K562 (cell line): ENCODE results near the gene MAGEB1. TPM values are rescaled to one million over a fixed set of nuclear protein-coding genes. Genes with fewer than 3 reads are reported as not detected.

Experiments
- ATF3 ChIP-seq, 2 experiments: fragments of 450-650 bp in 1 of 2; sonication (generic) in 1 of 2; formaldehyde crosslinking in 1 of 2; IDR thresholded peaks in 1 of 2; conservative IDR thresholded peaks in 1 of 2; 2 replicates each; pipeline versions ENCODE4 v1.6.1 to v1.8.1; 2016 to 2023; ENCODE audit warnings: mild to moderate bottlenecking in 2 of 2, moderate library complexity in 2 of 2, inconsistent platforms in 1 of 2, missing genetic modification reagents in 1 of 2
- BRD4 ChIP-seq: fragments of 200-600 bp; sonication (generic); IDR thresholded peaks from 2 replicates; pipeline ENCODE4 v1.6.1; 2017; ENCODE audit warnings: inconsistent platforms
- C11orf30 ChIP-seq: fragments of 450-650 bp; IDR thresholded peaks from 2 replicates; pipeline ENCODE4 v1.6.1; 2016; ENCODE audit warnings: low read depth, mild to moderate bottlenecking
- CTBP1 ChIP-seq: fragments of 450-650 bp; IDR thresholded peaks from 2 replicates; pipeline ENCODE4 v1.6.1; 2016; ENCODE audit warnings: borderline replicate concordance
- EP400 ChIP-seq: fragments of 450-650 bp; IDR thresholded peaks from 2 replicates; pipeline ENCODE4 v1.6.1; 2017; ENCODE audit warnings: antibody characterized with exemption, mild to moderate bottlenecking, moderate library complexity
- HDAC3 ChIP-seq: fragments of 450-650 bp; IDR thresholded peaks from 2 replicates; pipeline ENCODE4 v1.6.1; 2018; ENCODE audit warnings: borderline replicate concordance, mild to moderate bottlenecking, moderate library complexity; ENCODE audit not compliant: partially characterized antibody
- LARP7 ChIP-seq: fragments of 450-650 bp; IDR thresholded peaks from 2 replicates; pipeline ENCODE4 v1.6.1; 2016
- LCOR ChIP-seq: sonication (generic); formaldehyde crosslinking; IDR thresholded peaks from 2 replicates; pipeline ENCODE4 v1.8.0; 2022; ENCODE audit warnings: mild to moderate bottlenecking, missing genetic modification reagents
- LEF1 ChIP-seq: fragments of 450-650 bp; IDR thresholded peaks from 2 replicates; pipeline ENCODE4 v1.6.1; 2016; ENCODE audit warnings: mild to moderate bottlenecking
- MAFF ChIP-seq: IDR thresholded peaks from 2 replicates; pipeline ENCODE4 v1.6.1; 2012; ENCODE audit warnings: low read length, improper control_type of control experiment
- MNT ChIP-seq, 2 experiments: fragments of 450-650 bp; conservative IDR thresholded peaks; 2 replicates each; pipeline ENCODE4 v1.6.1; 2017; ENCODE audit warnings: mild to moderate bottlenecking in 2 of 2, moderate library complexity in 2 of 2
- MXI1 ChIP-seq: IDR thresholded peaks from 2 replicates; pipeline ENCODE4 v1.6.1; 2011; ENCODE audit warnings: low read depth, mild to moderate bottlenecking, improper control_type of control experiment, low read length
- RCOR1 ChIP-seq, 2 experiments: IDR thresholded peaks; 2 replicates each; pipeline ENCODE4 v1.6.1; 2012; ENCODE audit warnings: low read depth in 2 of 2, low read length in 2 of 2, borderline replicate concordance in 1 of 2, improper control_type of control experiment in 1 of 2
- RFX7 ChIP-seq: fragments of 250-450 bp; sonication (Bioruptor Pico); IDR thresholded peaks from 2 replicates; pipeline ENCODE4 v1.5.1; 2021; ENCODE audit warnings: mild to moderate bottlenecking
- TAF9B ChIP-seq: fragments of 450-650 bp; IDR thresholded peaks from 2 replicates; pipeline ENCODE4 v1.6.1; 2018; ENCODE audit warnings: mild to moderate bottlenecking; ENCODE audit not compliant: partially characterized antibody
- TEAD4 ChIP-seq, 2 experiments: sonication (generic) in 1 of 2; formaldehyde crosslinking in 1 of 2; IDR thresholded peaks; 2 replicates each; pipeline versions ENCODE4 v1.6.1 to v1.8.0; 2012 to 2022; ENCODE audit warnings: borderline replicate concordance in 1 of 2, inconsistent platforms in 1 of 2, low read length in 1 of 2, mild to moderate bottlenecking in 1 of 2, missing genetic modification reagents in 1 of 2
- ZNF274 ChIP-seq: IDR thresholded peaks from 2 replicates; pipeline ENCODE4 v1.6.1; 2011; ENCODE audit warnings: low read depth, mild to moderate bottlenecking, low read length, moderate library complexity, borderline replicate concordance
- ZNF316 ChIP-seq: fragments of 450-650 bp; IDR thresholded peaks from 2 replicates; pipeline ENCODE4 v1.6.1; 2016
- ZNF445 ChIP-seq: fragments of 250-450 bp; sonication (Bioruptor Pico); IDR thresholded peaks from 2 replicates; pipeline ENCODE4 v1.4.0; 2020; ENCODE audit warnings: low read depth, mild to moderate bottlenecking, moderate library complexity
- ZNF740 ChIP-seq, 3 experiments: fragments of 200-800 bp in 1 of 3; sonication (Bioruptor generic) in 1 of 3; sonication (generic) in 1 of 3; formaldehyde crosslinking in 1 of 3; IDR thresholded peaks; 2 replicates each; pipeline versions ENCODE4 v1.6.1 to v1.8.0; 2016 to 2022; ENCODE audit warnings: mild to moderate bottlenecking in 2 of 3, missing compliant biosample characterization in 2 of 3, missing genetic modification characterization in 2 of 3, missing genetic modification reagents in 1 of 3
- ZNF764 ChIP-seq: fragments of 250-450 bp; sonication (Bioruptor Pico); IDR thresholded peaks from 2 replicates; pipeline ENCODE4 v1.4.0; 2020; ENCODE audit warnings: low read depth, mild to moderate bottlenecking, moderate library complexity
- polyA plus RNA-seq, 8 experiments: library from polyadenylated mRNA; depleted of rRNA in 4 of 8; stranded (reverse) in 5 of 8; unstranded in 3 of 8; fragments of >200 nt; fragmentation: Nextera tagmentation in 2 of 8; fragmentation: Illumina TruSeq in 1 of 8; extraction: Ambion mirVana in 2 of 8; extraction: Trizol in 1 of 8; gene quantifications; 2 replicates each; pipeline versions ENCODE4 v1.2.1 to v1.2.3, GENCODE V29; 2011 to 2014; ENCODE audit warnings: inconsistent platforms in 1 of 8, missing spikeins in 1 of 8
- total RNA-seq, 7 experiments: library from RNA; depleted of rRNA in 6 of 7; stranded (reverse); fragments of >200 nt in 6 of 7; fragmentation: Illumina TruSeq in 2 of 7; extraction: Trizol in 2 of 7; gene quantifications; 2 replicates each; pipeline versions ENCODE4 v1.2.1 to v1.2.3, GENCODE V29; 2011 to 2021; ENCODE audit warnings: low replicate concordance in 1 of 7

The MAGEB1 gene
- total and polyA plus RNA-seq, 9 of the 15 experiments (the other 6 are each of a cell fraction or from before 2014, with no cell fraction given) = 32.6 to 100 (median 43.4) TPM

- peak; percentile 31 for TF ChIP-seq HDAC3
- TF ChIP-seq C11orf30 = peak; percentile 96
- peak in 1 of 2 experiments; percentile 4; a peak in 1 of 4 replicates for TF ChIP-seq RCOR1 (IDR thresholded peaks at IDR 0.05; ENCODE audit: borderline replicate concordance in 1 of 2, low read depth in 2 of 2, low read length in 2 of 2)
- no peak for TF ChIP-seq ZNF445 (CRISPR knock-in tag)
- peak; percentile 99 for TF ChIP-seq ATF3 (IDR thresholded peaks at IDR 0.05)
- TF ChIP-seq ATF3 (CRISPR knock-in tag; conservative IDR thresholded peaks at IDR 0.05) = peak; percentile 91
- TF ChIP-seq CTBP1 = no peak
- TF ChIP-seq ZNF740 (CRISPR knock-in tag; IDR thresholded peaks at IDR 0.05) = no peak
- no peak for TF ChIP-seq ZNF740 (tag; IDR thresholded peaks at IDR 0.05)
- TF ChIP-seq TAF9B = peak; percentile 80
- TF ChIP-seq LARP7 = no peak
- TF ChIP-seq ZNF764 (CRISPR knock-in tag) = no peak
- TF ChIP-seq MAFF = peak; percentile 95
- TF ChIP-seq ZNF274 = no peak
- peak in 1 of 2 experiments; percentile 31; a peak in 1 of 4 replicates for TF ChIP-seq MNT (conservative IDR thresholded peaks at IDR 0.05)
- TF ChIP-seq ZNF316 = peak; percentile 96
- peak; percentile 46 for TF ChIP-seq TEAD4 (IDR thresholded peaks at IDR 0.05; ENCODE audit: low read length)
- no peak for TF ChIP-seq TEAD4 (CRISPR knock-in tag; IDR thresholded peaks at IDR 0.05; ENCODE audit: borderline replicate concordance)
- 0 out of 2 replicates have a peak, but pooled peaks have one; percentile 39 for TF ChIP-seq BRD4
- 0 out of 2 replicates have a peak, but pooled peaks have one; percentile 23 for TF ChIP-seq LCOR (CRISPR knock-in tag)
- no peak for TF ChIP-seq MXI1
- TF ChIP-seq EP400 = peak; percentile 54
- peak; percentile 41; the same call in 1 of the 2 replicates for TF ChIP-seq LEF1
- TF ChIP-seq RFX7 (CRISPR knock-in tag) = no peak
These were observed 36.7 kb downstream of the MAGEB1 start (continued) for GRCh38 chrX:30283456-30284200.
